HCT116 (cell line): ENCODE data around the gene RXFP4. TPM values are rescaled to one million over a fixed set of nuclear protein-coding genes. Genes with fewer than 3 reads are reported as not detected.

Experiments
- ATAC-seq: fragments of 200-7000 bp; cut with Tn5 transposase; 2 replicates; pipeline ENCODE4 v1.9.1; 2020; ENCODE audit warnings: mild to moderate bottlenecking, moderate library complexity
- BruUV-seq: library from RNA; stranded (reverse); fragments of 400-500 nt; replicated peaks from 2 replicates; lab custom pipeline; 2021; lab: Mats Ljungman, UMichigan
- CTCF ChIA-PET: fragments of 300-600 bp; sonication (Branson Sonifier 250); formaldehyde crosslinking; loops from one replicate; lab custom pipeline; 2021; ENCODE audit warnings: antibody characterized with exemption; lab: Charles Lee
- POLR2A ChIA-PET: fragments of 300-600, 350-600 bp; sonication (Branson Sonifier 250); formaldehyde crosslinking; loops from one replicate; lab custom pipeline; 2021; ENCODE audit warnings: antibody characterized with exemption; lab: Charles Lee
- RAD21 ChIA-PET, 2 experiments: fragments of 300-600 bp; sonication (Branson Sonifier 250); formaldehyde crosslinking; loops; one replicate each; lab custom pipeline; 2023; ENCODE audit warnings: low total read pairs in 2 of 2; ENCODE audit not compliant: uncharacterized antibody in 2 of 2, unreplicated experiment in 2 of 2, low non-redundant PET in 1 of 2; lab: Charles Lee
- DNase-seq: peaks from one replicate; pipeline ENCODE4 v3.0.0-alpha.2; 2010; ENCODE audit warnings: low read depth, low spot score
- H2AFZ ChIP-seq: fragments of 200-600 bp; shearing (Covaris generic), sonication (generic); 2 replicates; pipeline ENCODE4 v1.6.1; 2017; ENCODE audit warnings: low read depth, mixed run types, mixed read lengths, antibody characterized with exemption, low read length; ENCODE audit not compliant: poor library complexity, severe bottlenecking
- H3K27ac ChIP-seq: 2 replicates; pipeline ENCODE4 v1.5.1; 2012; ENCODE audit warnings: low read depth, low read length
- H3K27me3 ChIP-seq: fragments of 200-600 bp; sonication (generic); 2 replicates; pipeline ENCODE4 v1.6.1; 2016; ENCODE audit warnings: mixed run types, low read length, mixed read lengths; ENCODE audit not compliant: insufficient read depth
- H3K36me3 ChIP-seq, 2 experiments: fragments of 200-500 bp in 1 of 2; fragments of 200-600 bp in 1 of 2; sonication (Bioruptor generic) in 1 of 2; sonication (generic) in 1 of 2; 2 replicates each; pipeline versions ENCODE4 v1.5.1 to v1.6.1; 2014 to 2016; ENCODE audit warnings: low read length in 2 of 2, inconsistent platforms in 1 of 2, mixed read lengths in 1 of 2, mixed run types in 1 of 2; ENCODE audit not compliant: insufficient read depth in 2 of 2, control insufficient read depth in 1 of 2
- H3K4me1 ChIP-seq, 2 experiments: fragments of 200-600 bp in 1 of 2; sonication (generic) in 1 of 2; 2 replicates each; pipeline versions ENCODE4 v1.5.1 to v1.6.1; 2012 to 2017; ENCODE audit warnings: low read length in 2 of 2, inconsistent platforms in 1 of 2, mild to moderate bottlenecking in 1 of 2, mixed read lengths in 1 of 2, mixed run types in 1 of 2, moderate library complexity in 1 of 2; ENCODE audit not compliant: insufficient read depth in 2 of 2, control insufficient read depth in 1 of 2
- H3K4me2 ChIP-seq: fragments of 200-600 bp; sonication (generic); 2 replicates; pipeline ENCODE4 v1.6.1; 2017; ENCODE audit warnings: mixed run types, low read length, mixed read lengths
- H3K4me3 ChIP-seq, 2 experiments: fragments of 200-600 bp in 1 of 2; sonication (generic) in 1 of 2; replicated peaks in 1 of 2; 2 replicates each; pipeline ENCODE4 v1.5.1; 2011 to 2016; ENCODE audit warnings: low read length in 2 of 2, control low read depth in 1 of 2, low read depth in 1 of 2, mild to moderate bottlenecking in 1 of 2, mixed read lengths in 1 of 2, mixed run types in 1 of 2
- H3K79me2 ChIP-seq: fragments of 200-600 bp; sonication (generic); 2 replicates; pipeline ENCODE4 v1.6.1; 2017; ENCODE audit warnings: mild to moderate bottlenecking, mixed run types, low read length, moderate library complexity, mixed read lengths; ENCODE audit not compliant: insufficient read depth
- H3K9ac ChIP-seq: fragments of 200-600 bp; sonication (generic); 2 replicates; pipeline ENCODE4 v1.6.1; 2016; ENCODE audit warnings: low read length, mixed read lengths
- H3K9me2 ChIP-seq: fragments of 200-600 bp; sonication (generic), shearing (Covaris generic); 2 replicates; pipeline ENCODE4 v1.6.1; 2017; ENCODE audit warnings: mixed run types, mild to moderate bottlenecking, moderate library complexity; ENCODE audit not compliant: insufficient read depth
- H3K9me3 ChIP-seq, 2 experiments: fragments of 200-500 bp in 1 of 2; fragments of 200-600 bp in 1 of 2; sonication (Bioruptor generic) in 1 of 2; sonication (generic) in 1 of 2; 2 replicates each; pipeline ENCODE4 v1.6.1; 2014 to 2017; ENCODE audit warnings: low read length in 2 of 2, mixed read lengths in 2 of 2, inconsistent platforms in 1 of 2, low read depth in 1 of 2, mild to moderate bottlenecking in 1 of 2, mixed run types in 1 of 2, moderate library complexity in 1 of 2; ENCODE audit not compliant: control insufficient read depth in 1 of 2, insufficient read depth in 1 of 2
- H4K20me1 ChIP-seq: fragments of 200-600 bp; sonication (generic), shearing (Covaris generic); 2 replicates; pipeline ENCODE4 v1.6.1; 2017; ENCODE audit warnings: mixed run types, mild to moderate bottlenecking, moderate library complexity; ENCODE audit not compliant: insufficient read depth
- CBX3 ChIP-seq: IDR thresholded peaks from 2 replicates; pipeline ENCODE4 v1.6.1; 2012; ENCODE audit warnings: low read depth
- EGR1 ChIP-seq: IDR thresholded peaks from 2 replicates; pipeline ENCODE4 v1.6.1; 2012; ENCODE audit warnings: low read depth
- ELF1 ChIP-seq: IDR thresholded peaks from 2 replicates; pipeline ENCODE4 v1.6.1; 2012; ENCODE audit warnings: low read depth, borderline replicate concordance
- EZH2 ChIP-seq: fragments of 200-600 bp; sonication (generic); IDR thresholded peaks from 2 replicates; pipeline ENCODE4 v1.6.1; 2017; ENCODE audit warnings: antibody characterized with exemption, mixed run types
- EZH2phosphoT487 ChIP-seq: fragments of 200-600 bp; IDR thresholded peaks from 2 replicates; pipeline ENCODE4 v1.6.1; 2018; ENCODE audit warnings: antibody characterized with exemption, borderline replicate concordance
- POLR2AphosphoS5 ChIP-seq: IDR thresholded peaks from 2 replicates; pipeline ENCODE4 v1.6.1; 2011; ENCODE audit warnings: mild to moderate bottlenecking, low read depth, low read length, moderate library complexity
- RAD21 ChIP-seq: IDR thresholded peaks from 2 replicates; pipeline ENCODE4 v1.6.1; 2012; ENCODE audit warnings: low read depth, mild to moderate bottlenecking
- SP1 ChIP-seq: IDR thresholded peaks from 2 replicates; pipeline ENCODE4 v1.6.1; 2012; ENCODE audit warnings: low read depth
- TCF7L2 ChIP-seq: IDR thresholded peaks from 2 replicates; pipeline ENCODE4 v1.7.0; 2011; ENCODE audit warnings: borderline replicate concordance, inconsistent platforms; ENCODE audit not compliant: insufficient read depth, insufficient read length; ENCODE audit errors: extremely low read depth
- ZFX ChIP-seq: fragments of 450-650 bp; IDR thresholded peaks from 2 replicates; pipeline ENCODE4 v1.6.1; 2017
- ZNF274 ChIP-seq: fragments of 200-500 bp; sonication (Bioruptor generic); IDR thresholded peaks from 2 replicates; pipeline ENCODE4 v1.6.1; 2014; ENCODE audit warnings: mild to moderate bottlenecking, low read depth, low read length, inconsistent platforms
- intact Hi-C: fragments of 100-400 bp; cut with micrococcal nuclease; formaldehyde crosslinking; loops from 2 replicates; pipeline ENCODE4 v1.10.0; 2022
- total RNA-seq: library from RNA; stranded (reverse); gene quantifications from one replicate; pipeline ENCODE4 v1.2.1, GENCODE V29; 2021; ENCODE audit not compliant: unreplicated experiment
- TF ChIP-seq, protein P1 (sequence below): IDR thresholded peaks from 2 replicates; pipeline ENCODE4 v1.6.1; 2012
- TF ChIP-seq, protein P2 (sequence below): IDR thresholded peaks from 2 replicates; pipeline ENCODE4 v1.6.1; 2012
- TF ChIP-seq, protein P3 (sequence below): IDR thresholded peaks from 2 replicates; pipeline ENCODE4 v1.6.1; 2011; ENCODE audit warnings: mild to moderate bottlenecking, low read length, moderate library complexity; ENCODE audit not compliant: insufficient replicate concordance; ENCODE audit errors: extremely low read depth

The RXFP4 gene
- total RNA-seq, 1 experiment from 2014 or later = 0.20 TPM

DNA sequence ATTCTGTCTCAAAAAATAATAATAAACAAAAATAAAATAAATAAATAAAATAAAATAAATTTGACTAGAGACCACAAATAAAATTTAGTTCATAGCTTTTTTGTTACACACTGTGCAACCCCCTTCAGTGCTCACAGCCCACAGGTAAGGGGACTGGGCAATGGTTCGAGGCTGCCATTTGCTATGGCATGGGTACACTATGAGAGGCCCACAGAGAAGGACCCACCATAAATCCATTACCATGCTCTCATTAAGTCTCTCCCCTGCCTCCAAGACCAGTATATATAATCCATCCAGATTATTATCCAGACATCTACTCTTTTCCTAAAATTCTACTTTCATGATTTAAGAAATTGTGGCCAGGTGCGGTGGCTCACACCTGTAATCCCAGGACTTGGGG, 21.6 kb upstream of the RXFP4 start:
- Histone ChIP-seq H3K9me3 (no peaks in the 10 kb centered on the region), H4K20me1 (peaks cover 24% of the 10 kb centered on the region; the same call in 1 of the 2 replicates), H3K9me2 (no peaks in the 10 kb centered on the region), H3K27ac (no peak overlapping the region), H3K4me1 (no peaks in the 10 kb centered on the region), H3K4me3 (no peak overlapping the region), H3K27me3 (no peaks in the 10 kb centered on the region), H3K9ac (no peak overlapping the region), H2AFZ (no peak overlapping the region), H3K4me2 (no peak overlapping the region), H3K79me2 (peaks cover 83% of the 10 kb centered on the region), H3K36me3 (peaks cover 77 to 80% of the 10 kb centered on the region in 2 experiments)
- DNase-seq (no peak), ATAC-seq (no peak)
- POLR2A ChIA-PET = no interaction called here
- RAD21 ChIA-PET = no interaction called here
- TF ChIP-seq ELF1 (no peak), EZH2phosphoT487 (no peak), RAD21 (no peak), TCF7L2 (no peak), SP1 (no peak), CBX3 (no peak), EZH2 (no peak), EGR1 (no peak), ZNF274 (no peak), POLR2AphosphoS5 (no peak), ZFX (no peak)
- TF ChIP-seq, protein P1, sequence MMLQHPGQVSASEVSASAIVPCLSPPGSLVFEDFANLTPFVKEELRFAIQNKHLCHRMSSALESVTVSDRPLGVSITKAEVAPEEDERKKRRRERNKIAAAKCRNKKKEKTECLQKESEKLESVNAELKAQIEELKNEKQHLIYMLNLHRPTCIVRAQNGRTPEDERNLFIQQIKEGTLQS = no peak
- TF ChIP-seq, protein P2, sequence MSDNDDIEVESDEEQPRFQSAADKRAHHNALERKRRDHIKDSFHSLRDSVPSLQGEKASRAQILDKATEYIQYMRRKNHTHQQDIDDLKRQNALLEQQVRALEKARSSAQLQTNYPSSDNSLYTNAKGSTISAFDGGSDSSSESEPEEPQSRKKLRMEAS = no peak
- TF ChIP-seq, protein P3, sequence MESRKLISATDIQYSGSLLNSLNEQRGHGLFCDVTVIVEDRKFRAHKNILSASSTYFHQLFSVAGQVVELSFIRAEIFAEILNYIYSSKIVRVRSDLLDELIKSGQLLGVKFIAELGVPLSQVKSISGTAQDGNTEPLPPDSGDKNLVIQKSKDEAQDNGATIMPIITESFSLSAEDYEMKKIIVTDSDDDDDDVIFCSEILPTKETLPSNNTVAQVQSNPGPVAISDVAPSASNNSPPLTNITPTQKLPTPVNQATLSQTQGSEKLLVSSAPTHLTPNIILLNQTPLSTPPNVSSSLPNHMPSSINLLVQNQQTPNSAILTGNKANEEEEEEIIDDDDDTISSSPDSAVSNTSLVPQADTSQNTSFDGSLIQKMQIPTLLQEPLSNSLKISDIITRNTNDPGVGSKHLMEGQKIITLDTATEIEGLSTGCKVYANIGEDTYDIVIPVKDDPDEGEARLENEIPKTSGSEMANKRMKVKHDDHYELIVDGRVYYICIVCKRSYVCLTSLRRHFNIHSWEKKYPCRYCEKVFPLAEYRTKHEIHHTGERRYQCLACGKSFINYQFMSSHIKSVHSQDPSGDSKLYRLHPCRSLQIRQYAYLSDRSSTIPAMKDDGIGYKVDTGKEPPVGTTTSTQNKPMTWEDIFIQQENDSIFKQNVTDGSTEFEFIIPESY = no peak
- intact Hi-C loops = no loop called here
- no TSS peak for BruUV-seq
- CTCF ChIA-PET = no interaction called here
